ENCODE measurements around the gene DAGLA.

DNA sequence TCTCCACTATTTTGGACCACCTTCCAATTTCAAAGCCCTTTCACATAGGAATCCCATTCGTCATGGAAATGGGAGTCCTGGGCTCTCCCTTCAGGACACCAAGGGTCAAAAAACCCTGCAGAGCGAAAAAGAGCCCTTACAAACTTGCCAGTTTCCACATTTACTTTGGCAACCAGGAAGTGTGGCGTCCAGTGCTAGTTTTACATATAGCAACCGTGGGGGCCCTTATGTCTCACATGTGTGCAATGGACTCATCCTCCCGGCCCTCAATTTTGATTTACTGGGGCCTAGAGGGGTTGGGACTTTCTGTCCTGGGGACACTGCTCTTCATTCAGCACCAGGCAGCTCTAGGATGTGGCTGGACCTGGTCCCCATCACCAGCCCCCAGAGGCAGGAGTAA is 33.7 kb downstream of the DAGLA start:
- no peak for TF ChIP-seq JUN (IDR thresholded peaks at IDR 0.05; ENCODE audit: borderline replicate concordance, insufficient read depth, insufficient read length, low read depth)
- TF ChIP-seq, protein P1, sequence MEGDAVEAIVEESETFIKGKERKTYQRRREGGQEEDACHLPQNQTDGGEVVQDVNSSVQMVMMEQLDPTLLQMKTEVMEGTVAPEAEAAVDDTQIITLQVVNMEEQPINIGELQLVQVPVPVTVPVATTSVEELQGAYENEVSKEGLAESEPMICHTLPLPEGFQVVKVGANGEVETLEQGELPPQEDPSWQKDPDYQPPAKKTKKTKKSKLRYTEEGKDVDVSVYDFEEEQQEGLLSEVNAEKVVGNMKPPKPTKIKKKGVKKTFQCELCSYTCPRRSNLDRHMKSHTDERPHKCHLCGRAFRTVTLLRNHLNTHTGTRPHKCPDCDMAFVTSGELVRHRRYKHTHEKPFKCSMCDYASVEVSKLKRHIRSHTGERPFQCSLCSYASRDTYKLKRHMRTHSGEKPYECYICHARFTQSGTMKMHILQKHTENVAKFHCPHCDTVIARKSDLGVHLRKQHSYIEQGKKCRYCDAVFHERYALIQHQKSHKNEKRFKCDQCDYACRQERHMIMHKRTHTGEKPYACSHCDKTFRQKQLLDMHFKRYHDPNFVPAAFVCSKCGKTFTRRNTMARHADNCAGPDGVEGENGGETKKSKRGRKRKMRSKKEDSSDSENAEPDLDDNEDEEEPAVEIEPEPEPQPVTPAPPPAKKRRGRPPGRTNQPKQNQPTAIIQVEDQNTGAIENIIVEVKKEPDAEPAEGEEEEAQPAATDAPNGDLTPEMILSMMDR (IDR thresholded peaks at IDR 0.05; ENCODE audit: extremely low read depth in 1 of 2, insufficient read depth in 1 of 2, low read depth in 1 of 2, low read length in 2 of 2): no peak
- no peak for TF ChIP-seq POLR2A (IDR thresholded peaks at IDR 0.05; ENCODE audit: low read depth, low read length)

All from endothelial cell of umbilical vein (primary cell).